Adrenal gland (tissue), 12 donors: ENCODE data around the gene ADAMTS18. TPM values are rescaled to one million over a fixed set of nuclear protein-coding genes. Genes with fewer than 3 reads are reported as not detected.

Experiments used
- DNase-seq, 7 donors: peaks; one replicate each; pipeline ENCODE4 v3.0.0-alpha.2; 2019 to 2020
- H3K27ac ChIP-seq, 5 donors: fragments of 200-600 bp; sonication (generic) in 4 of 5; 1 replicate in 3 of 5; 2 replicates in 2 of 5; pipeline versions ENCODE4 v1.5.1 to v1.8.0; 2016 to 2020; ENCODE audit warnings: mild to moderate bottlenecking in 1 of 5
- H3K27me3 ChIP-seq: fragments of 200-600 bp; 2 replicates; pipeline ENCODE4 v1.8.0; 2021
- H3K36me3 ChIP-seq, 2 donors: fragments of 200-600 bp; replicated peaks in 1 of 2; 1 replicate in 1 of 2; 2 replicates in 1 of 2; pipeline versions ENCODE4 v1.5.1 to v1.8.0; 2018 to 2022
- H3K4me1 ChIP-seq, 2 donors: fragments of 200-600 bp; replicated peaks in 1 of 2; 1 replicate in 1 of 2; 2 replicates in 1 of 2; pipeline versions ENCODE4 v1.5.1 to v1.8.0; 2018 to 2021
- H3K4me3 ChIP-seq, 4 donors: fragments of 200-600 bp; sonication (generic) in 3 of 4; one replicate each; pipeline ENCODE4 v1.5.1; 2016 to 2018
- H3K9me3 ChIP-seq, 3 donors: fragments of 200-600 bp; sonication (generic) in 1 of 3; replicated peaks in 1 of 3; 1 replicate in 2 of 3; 2 replicates in 1 of 3; pipeline versions ENCODE4 v1.5.1 to v1.8.0; 2016 to 2021
- POLR2A ChIP-seq, 2 donors: fragments of 450-650 bp; IDR thresholded peaks; one replicate each; pipeline ENCODE4 v1.6.1; 2017; ENCODE audit warnings: antibody characterized with exemption in 2 of 2, mild to moderate bottlenecking in 2 of 2, moderate library complexity in 1 of 2
- WGBS, 4 donors: extraction: QIAGEN DNeasy Blood & Tissue Kit in 2 of 4; methylation state at CpG; one replicate each; pipeline versions ENCODE4 v1.1.5 to v1.1.7; 2013 to 2017; 5-methylcytosine and 5-hydroxymethylcytosine counted together
- intact Hi-C, 2 donors: fragments of 100-400 bp; cut with DNase I; formaldehyde crosslinking; loops; one replicate each; pipeline versions ENCODE4 v1.14.1 to v1.15.0; 2022 to 2023
- polyA plus RNA-seq, 3 donors: library from polyadenylated mRNA; stranded (reverse); fragments of 200-250 nt in 2 of 3; fragments of 350-450 nt in 1 of 3; fragmentation: Illumina TruSeq in 1 of 3; extraction: RNeasy Lipid Tissue Mini Kit (QIAGEN cat#74804) in 1 of 3; gene quantifications; one replicate each; pipeline ENCODE4 v1.2.3, GENCODE V29; 2013 to 2014
- total RNA-seq, 9 donors: library from RNA; depleted of rRNA in 4 of 9; stranded (reverse); fragments of >200 nt in 4 of 9; fragments of 120-200 nt in 1 of 9; fragmentation: NEBNext Ultra II Directional in 1 of 9; extraction: Animal tissue kit (Norgen Biotek cat#: 25700) in 1 of 9; gene quantifications; one replicate each; pipeline versions ENCODE4 v1.1.0 to v1.2.4, GENCODE V29; 2013 to 2023
- TF ChIP-seq, protein P1 (sequence below), 6 experiments: fragments of 450-650 bp in 4 of 6; fragments of 200-600 bp in 2 of 6; sonication (generic) in 1 of 6; IDR thresholded peaks; 1 replicate in 5 of 6; 2 replicates in 1 of 6; pipeline versions ENCODE4 v1.5.1 to v1.8.0; 2016 to 2021; ENCODE audit warnings: antibody characterized with exemption in 6 of 6, mild to moderate bottlenecking in 2 of 6, moderate library complexity in 1 of 6
- donor health status: healthy with polysubstance abuse.
- donor health status: Bipolar disorder and iron deficiency.
- donor health status: DM: yes; HTN: yes; CAD: no.
- donor health status: DM: no; HTN: no; CAD: no.
- donor health status: DM: no; HTN: no; CAD: no.
- donor health status: DM: yes; HTN: yes; CAD: no.

ADAMTS18 gene
- total and polyA plus RNA-seq, 12 donors, result 0.10 to 0.32 (median 0.11) TPM; not detected in 9

DNA sequence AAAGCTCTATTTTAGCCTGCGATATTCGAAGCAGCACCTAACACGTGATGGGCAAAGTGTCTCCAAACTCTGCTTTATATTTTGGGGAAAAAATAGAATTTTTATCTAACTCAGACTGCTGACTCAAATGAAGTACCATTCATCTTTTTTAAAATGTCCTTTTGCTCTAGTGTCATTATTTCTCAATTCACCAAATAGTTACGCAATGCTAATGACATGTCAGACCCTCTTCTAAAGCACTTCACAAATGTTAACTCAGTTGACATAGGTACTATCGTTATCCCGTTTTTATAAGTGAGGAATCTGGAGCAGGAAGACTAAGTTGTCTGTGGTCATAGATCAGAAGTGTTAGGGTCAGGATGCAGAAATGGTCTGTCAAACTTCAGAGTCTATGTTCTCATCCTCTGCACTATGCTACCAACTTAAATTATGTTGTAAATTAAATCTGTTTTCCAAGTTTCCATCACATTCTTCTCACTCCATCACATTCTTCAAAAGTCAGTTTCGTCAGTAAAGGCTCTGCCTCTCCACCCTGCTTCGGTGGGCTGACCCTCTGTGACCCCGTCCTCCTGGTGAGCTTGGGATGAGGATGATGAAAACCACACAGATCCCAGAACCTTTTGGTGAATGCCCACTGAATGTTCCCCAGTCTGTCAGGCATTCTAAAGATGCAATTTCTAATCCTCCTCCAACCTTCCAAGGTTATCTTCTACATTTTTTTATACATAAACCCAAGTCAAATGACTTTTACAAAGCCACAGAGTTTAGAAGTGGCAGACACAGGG is 102.8 kb downstream of the ADAMTS18 start:
- no peak for DNase-seq
- Histone ChIP-seq H3K27me3 (no peaks in the 10 kb centered on the region), H3K27ac (no peak overlapping the region), H3K4me3 (no peak overlapping the region), H3K4me1 (no peaks in the 10 kb centered on the region), H3K36me3 (no peaks in the 10 kb centered on the region), H3K9me3 (no peaks in the 10 kb centered on the region)
- TF ChIP-seq, protein P1, sequence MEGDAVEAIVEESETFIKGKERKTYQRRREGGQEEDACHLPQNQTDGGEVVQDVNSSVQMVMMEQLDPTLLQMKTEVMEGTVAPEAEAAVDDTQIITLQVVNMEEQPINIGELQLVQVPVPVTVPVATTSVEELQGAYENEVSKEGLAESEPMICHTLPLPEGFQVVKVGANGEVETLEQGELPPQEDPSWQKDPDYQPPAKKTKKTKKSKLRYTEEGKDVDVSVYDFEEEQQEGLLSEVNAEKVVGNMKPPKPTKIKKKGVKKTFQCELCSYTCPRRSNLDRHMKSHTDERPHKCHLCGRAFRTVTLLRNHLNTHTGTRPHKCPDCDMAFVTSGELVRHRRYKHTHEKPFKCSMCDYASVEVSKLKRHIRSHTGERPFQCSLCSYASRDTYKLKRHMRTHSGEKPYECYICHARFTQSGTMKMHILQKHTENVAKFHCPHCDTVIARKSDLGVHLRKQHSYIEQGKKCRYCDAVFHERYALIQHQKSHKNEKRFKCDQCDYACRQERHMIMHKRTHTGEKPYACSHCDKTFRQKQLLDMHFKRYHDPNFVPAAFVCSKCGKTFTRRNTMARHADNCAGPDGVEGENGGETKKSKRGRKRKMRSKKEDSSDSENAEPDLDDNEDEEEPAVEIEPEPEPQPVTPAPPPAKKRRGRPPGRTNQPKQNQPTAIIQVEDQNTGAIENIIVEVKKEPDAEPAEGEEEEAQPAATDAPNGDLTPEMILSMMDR (IDR thresholded peaks at IDR 0.05), result no peak
- TF ChIP-seq POLR2A (IDR thresholded peaks at IDR 0.05), result no peak
- intact Hi-C loops, result no loop called here
- 57 to 67% (median 61%) methylated on average over 9 of the region's 9 CpGs for WGBS, 4 donors

GRCh38 chr16:77331043-77331442 is 103.8 kb downstream of the ADAMTS18 start:
- Histone ChIP-seq H3K27me3 (no peaks in the 10 kb centered on the region), H3K36me3 (no peaks in the 10 kb centered on the region), H3K4me3 (no peak overlapping the region), H3K9me3 (no peaks in the 10 kb centered on the region), H3K4me1 (no peaks in the 10 kb centered on the region), H3K27ac (no peak overlapping the region)
- DNase-seq, result no peak
- TF ChIP-seq, protein P1 (IDR thresholded peaks at IDR 0.05), result no peak
- TF ChIP-seq POLR2A (IDR thresholded peaks at IDR 0.05), result no peak
- intact Hi-C loops, result no loop called here

- TF ChIP-seq, protein P1 (IDR thresholded peaks at IDR 0.05), result no peak
- TF ChIP-seq POLR2A (IDR thresholded peaks at IDR 0.05), result no peak
- no peak for DNase-seq
- no peaks in the 10 kb centered on the region for H3K9me3 ChIP-seq
- 42 to 60% (median 50%) methylated on average over 5 of the region's 5 CpGs for WGBS, 4 donors
- no peak overlapping the region for H3K4me3 ChIP-seq
- H3K27me3 ChIP-seq, result no peaks in the 10 kb centered on the region
- H3K27ac ChIP-seq, result no peak overlapping the region
- no peaks in the 10 kb centered on the region for H3K36me3 ChIP-seq
- no peaks in the 10 kb centered on the region for H3K4me1 ChIP-seq
- intact Hi-C loops, result no loop called here
Measured at GRCh38 chr16:77330332-77331042, 104.3 kb downstream of the ADAMTS18 start.

GRCh38 chr16:77328768-77329167 is 106.1 kb downstream of the ADAMTS18 start:
- TF ChIP-seq, protein P1 (IDR thresholded peaks at IDR 0.05), result no peak
- TF ChIP-seq POLR2A (IDR thresholded peaks at IDR 0.05), result no peak
- WGBS, 4 donors, result 57 to 73% (median 65%) methylated on average over 4 of the region's 4 CpGs

More at GRCh38 chr16:77328768-77329167, 106.1 kb downstream of the ADAMTS18 start:
- H3K4me1 ChIP-seq, result no peaks in the 10 kb centered on the region
- no peaks in the 10 kb centered on the region for H3K27me3 ChIP-seq
- intact Hi-C loops, result no loop called here
- no peaks in the 10 kb centered on the region for H3K36me3 ChIP-seq
- no peaks in the 10 kb centered on the region for H3K9me3 ChIP-seq
- no peak overlapping the region for H3K4me3 ChIP-seq
- no peak overlapping the region for H3K27ac ChIP-seq
- no peak for DNase-seq
